Heart left ventricle (tissue), 13 donors: ENCODE data around the gene CPD.

Experiments used
- POLR2A ChIP-seq, 2 donors: fragments of 450-650 bp; IDR thresholded peaks; one replicate each; pipeline ENCODE4 v1.6.1; 2017; ENCODE audit warnings: antibody characterized with exemption in 2 of 2, mild to moderate bottlenecking in 2 of 2, moderate library complexity in 2 of 2
- TF ChIP-seq, protein P1 (sequence below), 12 donors: fragments of 200-600 bp; sonication (generic) in 4 of 12; IDR thresholded peaks; one replicate each; pipeline versions ENCODE4 v1.5.0 to v1.8.0; 2018 to 2022; ENCODE audit warnings: antibody characterized with exemption in 12 of 12, mild to moderate bottlenecking in 5 of 12
- donor health status: ischemic (EF 13 %, LVEDD 7.1; RV severe dilation, severe dysfunction).
- donor health status: DM: no; HTN: yes; CAD: no.
- donor health status: DM: no; HTN: no; CAD: no.
- donor health status: ischemic (EF 25% LVEDD 6.9; RV normal size, moderate dysfunction).
- donor health status: ischemic (EF 25% LVEDD 5.7; RV mildly dilated, moderate dysfunction).
- donor health status: ischemic (EF 35%, LVEDD 5.7; RV mildly dilated, moderate dysfunction).
- donor health status: nonischemic (EF 11% LVEDD 7.7; RV severe dilation, severe dysfunction).
- donor health status: DM: yes; HTN: yes; CAD: no.
- donor health status: PGD.
- donor health status: ischemic (EF 29% LVEDD 5.4; RV normal size, mild dysfunction).
- donor health status: nonischemic (EF 23%, LVEDD 6.1; RV moderate dilation, normal function).

DNA sequence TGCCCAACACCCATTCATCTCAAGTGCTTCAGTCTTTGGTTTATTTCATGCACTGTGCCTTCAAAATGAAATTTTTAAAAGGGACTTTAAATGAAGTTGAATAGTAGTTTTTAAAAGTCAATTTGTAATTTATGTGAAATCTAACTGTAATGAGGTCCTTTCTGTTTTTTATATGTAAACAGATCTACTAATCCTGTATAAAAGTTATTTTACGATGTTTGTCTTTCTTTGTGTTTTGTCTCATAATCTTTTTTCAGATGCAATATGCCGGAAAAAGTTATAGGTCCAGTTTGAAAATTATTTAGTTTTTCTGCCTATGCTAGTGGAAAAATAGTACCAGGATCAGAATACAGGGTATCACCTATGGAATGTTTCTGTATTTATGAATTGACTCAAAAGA, 89.7 kb downstream of the CPD start:
- TF ChIP-seq POLR2A (IDR thresholded peaks at IDR 0.05) = no peak
- TF ChIP-seq, protein P1, sequence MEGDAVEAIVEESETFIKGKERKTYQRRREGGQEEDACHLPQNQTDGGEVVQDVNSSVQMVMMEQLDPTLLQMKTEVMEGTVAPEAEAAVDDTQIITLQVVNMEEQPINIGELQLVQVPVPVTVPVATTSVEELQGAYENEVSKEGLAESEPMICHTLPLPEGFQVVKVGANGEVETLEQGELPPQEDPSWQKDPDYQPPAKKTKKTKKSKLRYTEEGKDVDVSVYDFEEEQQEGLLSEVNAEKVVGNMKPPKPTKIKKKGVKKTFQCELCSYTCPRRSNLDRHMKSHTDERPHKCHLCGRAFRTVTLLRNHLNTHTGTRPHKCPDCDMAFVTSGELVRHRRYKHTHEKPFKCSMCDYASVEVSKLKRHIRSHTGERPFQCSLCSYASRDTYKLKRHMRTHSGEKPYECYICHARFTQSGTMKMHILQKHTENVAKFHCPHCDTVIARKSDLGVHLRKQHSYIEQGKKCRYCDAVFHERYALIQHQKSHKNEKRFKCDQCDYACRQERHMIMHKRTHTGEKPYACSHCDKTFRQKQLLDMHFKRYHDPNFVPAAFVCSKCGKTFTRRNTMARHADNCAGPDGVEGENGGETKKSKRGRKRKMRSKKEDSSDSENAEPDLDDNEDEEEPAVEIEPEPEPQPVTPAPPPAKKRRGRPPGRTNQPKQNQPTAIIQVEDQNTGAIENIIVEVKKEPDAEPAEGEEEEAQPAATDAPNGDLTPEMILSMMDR (IDR thresholded peaks at IDR 0.05) = no peak
